Measurements from ENCODE around the gene CYP24A1. TPM values are rescaled to one million over a fixed set of nuclear protein-coding genes. Genes with fewer than 3 reads are reported as not detected.

Gene CYP24A1
- polyA plus RNA-seq, 1 of the 3 experiments (the other 2 are of a cell fraction): 8.8 TPM

GRCh38 chr20:54184071-54184470 is 10.3 kb upstream of the CYP24A1 start (continued):
- TF ChIP-seq ZBTB33 (IDR thresholded peaks at IDR 0.05; ENCODE audit: borderline replicate concordance, low read depth): no peak

- POLR2A ChIA-PET: no interaction called here
- Histone ChIP-seq H4K20me1 (ENCODE audit: insufficient read depth) (no peaks in the 10 kb centered on the region), H2AFZ (ENCODE audit: low read depth) (no peak overlapping the region)
Observed at GRCh38 chr20:54180931-54181330, 7.1 kb upstream of the CYP24A1 start.

More at GRCh38 chr20:54180931-54181330, 7.1 kb upstream of the CYP24A1 start:
- Histone ChIP-seq H3K4me3 (ENCODE audit: low read depth in 2 of 2, low read length in 1 of 2) (no peak overlapping the region), H3K36me3 (replicated peaks in 1 of 2; ENCODE audit: control insufficient read depth in 1 of 2, insufficient read depth in 2 of 2, low read length in 1 of 2) (no peaks in the 10 kb centered on the region), H3F3A (replicated peaks; ENCODE audit: insufficient read depth) (peaks cover 10% of the 10 kb centered on the region), H3K27ac (ENCODE audit: low read depth in 2 of 2, low read length in 1 of 2) (no peak overlapping the region), H3K4me1 (ENCODE audit: control insufficient read depth in 1 of 2, insufficient read depth in 2 of 2, low read depth in 1 of 2, low read length in 1 of 2) (no peaks in the 10 kb centered on the region), H3K79me2 (ENCODE audit: insufficient read depth) (no peaks in the 10 kb centered on the region), H3K27me3 (ENCODE audit: insufficient read depth) (no peaks in the 10 kb centered on the region), H3K9ac (no peak overlapping the region), H3K9me2 (no peaks in the 10 kb centered on the region), H3K4me2 (no peak overlapping the region), H3K9me3 (no peaks in the 10 kb centered on the region)
- 57% methylated on average over 1 of the region's 1 CpG for WGBS (ENCODE audit: low lambda C conversion rate)
- DNase-seq: no peak
- TF ChIP-seq SMC3 (IDR thresholded peaks at IDR 0.05; ENCODE audit: low read depth, low read length) (no peak), CTCF (IDR thresholded peaks at IDR 0.05) (no peak), TEAD4 (IDR thresholded peaks at IDR 0.05; ENCODE audit: borderline replicate concordance, insufficient read depth) (no peak), ZBTB33 (IDR thresholded peaks at IDR 0.05; ENCODE audit: borderline replicate concordance, low read depth) (no peak), GATA2 (CRISPR knock-in tag; IDR thresholded peaks at IDR 0.05) (no peak), TCF12 (IDR thresholded peaks at IDR 0.05) (no peak), GABPA (IDR thresholded peaks at IDR 0.05; ENCODE audit: low read depth) (no peak), ELF1 (IDR thresholded peaks at IDR 0.05) (no peak), RXRA (IDR thresholded peaks at IDR 0.05; ENCODE audit: borderline replicate concordance, low read depth) (no peak), REST (IDR thresholded peaks at IDR 0.05; ENCODE audit: low read depth, low read length) (no peak), MXI1 (IDR thresholded peaks at IDR 0.05; ENCODE audit: low read depth, low read length) (no peak), RFX5 (IDR thresholded peaks at IDR 0.05; ENCODE audit: low read length) (no peak), FOXM1 (IDR thresholded peaks at IDR 0.05; ENCODE audit: low read depth) (no peak), FOSL2 (IDR thresholded peaks at IDR 0.05; ENCODE audit: borderline replicate concordance, low read depth) (no peak)
- CTCF ChIA-PET: interaction anchor here (0.9 to 4.8 kb wide), 2 partner anchors 19 to 32 kb away, joined by 3 to 28 read pairs; no protein-coding TSS in a partner anchor

Data from SK-N-SH (cell line).